Pulmonary artery endothelial cell (primary cell): ENCODE results near the gene LIAS. TPM values are rescaled to one million over a fixed set of nuclear protein-coding genes. Genes with fewer than 3 reads are reported as not detected.

ENCODE experiments used
- DNase-seq: peaks from one replicate; pipeline ENCODE4 v3.0.0-alpha.2; 2011; ENCODE audit warnings: low read depth, low spot score
- total RNA-seq: library from RNA; depleted of rRNA; stranded (reverse); fragments of >200 nt; gene quantifications from 2 replicates; pipeline ENCODE4 v1.2.3, GENCODE V29; 2014

Gene LIAS
- total RNA-seq, 1 donor from 2014 or later: 6.9 TPM

DNA sequence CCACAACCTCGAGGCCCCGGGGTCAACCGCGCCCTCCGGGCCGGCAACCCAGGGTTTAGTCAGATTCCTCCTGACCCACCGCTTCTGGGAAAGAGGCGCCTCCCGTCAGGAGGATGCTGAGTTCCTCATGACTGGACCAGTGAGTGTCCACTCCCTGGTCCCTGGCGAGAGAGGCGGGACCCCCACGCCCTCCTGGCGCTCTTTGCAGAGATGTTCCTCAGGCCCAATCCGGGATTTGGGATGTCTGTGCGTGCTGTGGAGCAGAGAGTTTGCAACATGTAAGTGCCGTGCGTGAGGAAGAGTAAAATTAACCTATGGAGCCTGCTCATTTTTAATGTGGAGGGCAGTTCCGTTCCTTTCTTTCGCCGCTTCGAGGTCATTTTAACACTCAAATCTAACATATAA, 69.2 kb downstream of the LIAS start:
- no peak for DNase-seq

Other genes with a start within 250 kb of the LIAS start
- gene RFC1, start 92.7 kb upstream of the LIAS start, total RNA-seq: 48.9 and 51.5 TPM in 2 replicates
- not detected in 2 replicates for gene KLB, start 52.1 kb upstream of the LIAS start, total RNA-seq
- gene RPL9, start 134 bp upstream of the LIAS start, total RNA-seq: 1,613 and 2,626 TPM in 2 replicates
- 81.4 and 110 TPM in 2 replicates for gene UGDH, start 68.4 kb downstream of the LIAS start, total RNA-seq
- 13.5 and 16.0 TPM in 2 replicates for gene SMIM14, start 179.8 kb downstream of the LIAS start, total RNA-seq
- gene UBE2K, start 239.1 kb downstream of the LIAS start, total RNA-seq: 26.5 and 28.9 TPM in 2 replicates